Stimulated activated CD8-positive, alpha-beta memory T cell treated with anti-CD3 and anti-CD28 coated beads, Interleukin-15, amount 100 ng/mL, for 24 hours (primary cell): Measurements from ENCODE around the gene TCF25.
"Not testable (repeated sequence)": the region's sequence is repeated elsewhere in the genome, so short reads cannot be mapped to it uniquely, and the experiment has no call there.

Experiments used
- DNase-seq: peaks from one replicate; pipeline ENCODE4 v3.0.0-alpha.2; 2020; ENCODE audit warnings: low read depth

TCF25 gene, protein sequence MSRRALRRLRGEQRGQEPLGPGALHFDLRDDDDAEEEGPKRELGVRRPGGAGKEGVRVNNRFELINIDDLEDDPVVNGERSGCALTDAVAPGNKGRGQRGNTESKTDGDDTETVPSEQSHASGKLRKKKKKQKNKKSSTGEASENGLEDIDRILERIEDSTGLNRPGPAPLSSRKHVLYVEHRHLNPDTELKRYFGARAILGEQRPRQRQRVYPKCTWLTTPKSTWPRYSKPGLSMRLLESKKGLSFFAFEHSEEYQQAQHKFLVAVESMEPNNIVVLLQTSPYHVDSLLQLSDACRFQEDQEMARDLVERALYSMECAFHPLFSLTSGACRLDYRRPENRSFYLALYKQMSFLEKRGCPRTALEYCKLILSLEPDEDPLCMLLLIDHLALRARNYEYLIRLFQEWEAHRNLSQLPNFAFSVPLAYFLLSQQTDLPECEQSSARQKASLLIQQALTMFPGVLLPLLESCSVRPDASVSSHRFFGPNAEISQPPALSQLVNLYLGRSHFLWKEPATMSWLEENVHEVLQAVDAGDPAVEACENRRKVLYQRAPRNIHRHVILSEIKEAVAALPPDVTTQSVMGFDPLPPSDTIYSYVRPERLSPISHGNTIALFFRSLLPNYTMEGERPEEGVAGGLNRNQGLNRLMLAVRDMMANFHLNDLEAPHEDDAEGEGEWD

DNA sequence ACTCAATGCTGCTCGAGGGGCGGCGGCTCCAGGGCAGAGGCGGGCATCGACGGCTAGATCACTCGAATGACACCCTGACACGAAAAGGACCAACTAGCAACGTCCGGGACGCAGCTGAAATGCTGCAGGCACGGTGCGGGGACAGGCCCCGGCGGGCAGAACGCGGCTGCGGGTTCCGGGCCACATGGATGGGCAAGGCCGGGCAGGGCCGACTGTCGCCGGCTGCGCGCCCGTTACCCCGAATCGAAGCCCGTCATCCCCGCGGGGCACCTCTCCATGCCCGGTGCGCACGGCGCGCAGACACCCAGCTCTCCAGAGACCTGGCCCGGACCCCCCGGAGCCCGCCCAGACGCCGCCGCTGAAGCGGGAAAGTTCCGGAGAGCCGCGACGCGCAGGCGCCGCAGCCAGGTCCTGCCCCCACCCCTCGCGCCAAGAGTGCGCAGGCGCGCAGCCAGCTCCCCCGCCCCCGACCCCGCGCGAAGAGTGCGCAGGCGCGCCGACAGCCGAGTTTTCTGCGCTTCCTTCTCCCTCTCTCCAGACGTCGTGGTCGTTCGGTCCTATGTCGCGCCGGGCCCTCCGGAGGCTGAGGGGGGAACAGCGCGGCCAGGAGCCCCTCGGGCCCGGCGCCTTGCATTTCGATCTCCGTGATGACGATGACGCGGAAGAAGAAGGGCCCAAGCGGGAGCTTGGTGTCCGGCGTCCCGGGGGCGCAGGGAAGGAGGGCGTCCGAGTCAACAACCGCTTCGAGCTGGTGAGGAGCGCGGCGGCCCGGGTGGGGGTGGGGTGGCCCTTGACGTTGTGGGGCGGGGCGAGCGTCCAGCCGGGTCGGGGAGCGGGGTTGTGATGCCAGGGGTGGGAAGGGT, at the start of gene TCF25:
TCF25 (plus strand) TSS at position 484 of the 863 bp plus-strand sequence; CDS start at position 560, 76 bp downstream.
- peak; percentile 81 for DNase-seq

DNA sequence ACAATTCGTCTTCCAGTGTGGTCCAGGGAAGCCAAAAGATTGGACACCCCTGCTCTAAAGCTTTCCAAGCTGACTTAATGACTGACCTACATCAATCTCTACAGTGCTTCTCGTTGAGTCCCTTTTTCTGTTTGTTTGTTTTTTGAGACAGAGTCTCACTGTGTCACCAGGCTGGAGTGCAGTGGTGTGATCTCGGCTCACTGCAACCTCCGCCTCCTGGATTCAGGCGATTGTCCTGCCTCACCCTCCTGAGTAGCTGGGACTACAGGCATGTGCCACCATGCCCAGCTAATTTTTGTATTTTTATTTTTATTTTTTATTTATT, 49.6 kb upstream of the TCF25 start:
- not testable (repeated sequence) for DNase-seq

DNA sequence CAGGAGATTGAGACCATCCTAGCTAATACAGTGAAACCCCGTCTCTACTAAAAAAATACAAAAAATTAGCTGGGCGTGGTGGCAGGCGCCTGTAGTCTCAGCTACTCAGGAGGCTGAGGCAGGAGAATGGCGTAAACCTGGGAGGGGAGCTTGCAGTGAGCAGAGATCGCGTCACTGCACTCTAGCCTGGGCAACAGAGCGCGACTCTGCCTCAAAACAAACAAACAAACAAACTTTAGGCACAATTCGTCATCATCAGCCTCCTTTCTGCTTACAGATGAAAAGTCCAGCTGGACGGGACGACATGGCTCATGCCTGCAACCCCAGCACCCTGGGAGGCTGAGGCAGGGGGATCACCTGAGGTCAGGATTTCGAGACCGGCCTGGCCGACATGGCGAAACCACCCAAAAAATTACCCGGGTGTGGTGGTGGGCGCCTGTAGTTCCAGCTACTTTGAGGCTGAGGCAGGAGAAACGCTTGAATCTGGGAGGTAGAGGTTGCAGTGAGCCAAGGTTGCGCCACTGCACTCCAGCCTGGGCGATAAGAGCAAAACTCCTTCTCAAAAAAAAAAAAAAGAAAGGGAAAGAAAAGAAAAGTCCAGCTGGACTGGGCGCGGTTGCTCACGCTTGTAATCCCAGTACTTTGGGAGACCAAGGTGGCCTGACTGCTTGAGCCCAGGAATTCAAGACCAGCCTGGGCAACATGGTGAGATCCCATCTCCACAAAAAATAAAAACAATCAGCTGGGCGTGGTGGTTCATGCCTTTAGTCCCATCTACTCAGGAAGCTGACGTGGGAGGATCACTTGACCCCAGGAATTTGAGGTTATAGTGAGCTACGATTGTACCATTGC, 46.6 kb upstream of the TCF25 start:
- no peak for DNase-seq

DNA sequence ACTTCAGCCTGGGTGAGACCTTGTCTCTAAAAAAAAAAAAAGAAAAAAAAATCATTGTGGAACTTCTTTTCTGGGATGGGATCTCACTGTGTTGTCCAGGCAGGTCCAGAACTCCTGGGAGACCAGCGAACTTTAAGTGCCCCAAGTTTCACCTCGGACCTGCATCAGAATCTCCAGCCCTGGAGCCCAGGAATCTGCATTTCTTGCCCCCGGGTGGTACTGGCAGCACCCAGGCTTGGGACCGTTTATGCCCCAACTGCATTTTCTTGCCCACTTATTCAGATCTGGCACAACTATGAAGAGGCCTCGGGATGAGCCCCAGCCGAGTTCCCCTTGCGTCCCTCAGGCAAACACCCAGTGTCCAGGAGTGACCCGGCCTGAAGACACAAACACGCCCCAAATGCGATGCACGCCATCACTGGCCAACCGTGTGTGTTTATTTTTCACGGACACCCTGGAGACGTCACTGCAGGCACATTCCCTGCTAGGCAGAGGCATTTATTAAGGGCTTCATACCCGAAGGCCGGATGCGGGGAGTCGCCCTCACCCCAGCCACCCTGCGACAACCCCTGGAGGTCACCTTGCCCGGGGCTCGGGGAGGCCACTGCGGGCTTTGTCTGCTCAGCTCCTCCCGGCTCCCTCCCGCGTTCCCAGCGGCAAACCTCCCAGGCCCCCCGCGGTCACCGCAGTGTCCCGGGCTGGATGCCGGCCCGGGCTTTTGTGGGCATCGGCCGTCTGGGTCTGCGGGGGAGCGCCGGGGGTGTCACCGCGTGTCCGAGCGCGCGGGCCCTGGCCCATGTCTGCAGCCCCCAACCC, 45.8 kb upstream of the TCF25 start:
- DNase-seq = no peak

DNA sequence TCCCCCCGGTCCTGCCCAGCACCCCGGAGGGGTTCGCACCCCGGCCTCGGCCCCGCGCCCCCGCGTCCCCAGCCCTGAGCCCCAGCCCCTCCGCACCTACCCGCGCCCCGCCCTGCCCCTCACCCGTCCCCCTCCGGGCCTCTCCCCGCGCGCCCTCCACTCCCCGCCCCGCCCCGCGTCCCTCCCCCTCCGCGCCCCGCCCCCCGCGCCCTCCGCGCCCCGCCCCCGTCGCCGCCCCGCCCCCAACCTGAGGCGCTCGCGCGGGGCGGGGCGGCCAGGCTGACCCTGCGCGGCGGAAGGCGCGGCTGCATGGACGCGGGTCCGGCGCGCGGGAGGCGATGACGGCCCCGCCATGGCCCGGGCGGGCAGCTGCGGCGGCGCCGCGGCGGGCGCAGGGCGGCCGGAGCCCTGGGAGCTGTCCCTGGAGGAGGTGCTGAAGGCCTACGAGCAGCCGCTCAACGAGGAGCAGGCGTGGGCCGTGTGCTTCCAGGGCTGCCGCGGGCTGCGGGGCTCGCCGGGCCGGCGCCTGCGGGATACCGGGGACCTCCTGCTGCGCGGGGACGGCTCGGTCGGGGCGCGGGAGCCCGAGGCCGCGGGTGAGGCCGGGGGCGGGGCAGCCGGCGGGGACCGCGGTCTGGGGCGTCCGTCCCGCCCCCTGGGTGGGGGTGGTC, 45.1 kb upstream of the TCF25 start, which contains the start of gene SPIRE2:
SPIRE2 (plus strand) TSS at position 277 of the 671 bp plus-strand sequence; CDS start at position 353, 76 bp downstream.
- peak; percentile 38 for DNase-seq

DNA sequence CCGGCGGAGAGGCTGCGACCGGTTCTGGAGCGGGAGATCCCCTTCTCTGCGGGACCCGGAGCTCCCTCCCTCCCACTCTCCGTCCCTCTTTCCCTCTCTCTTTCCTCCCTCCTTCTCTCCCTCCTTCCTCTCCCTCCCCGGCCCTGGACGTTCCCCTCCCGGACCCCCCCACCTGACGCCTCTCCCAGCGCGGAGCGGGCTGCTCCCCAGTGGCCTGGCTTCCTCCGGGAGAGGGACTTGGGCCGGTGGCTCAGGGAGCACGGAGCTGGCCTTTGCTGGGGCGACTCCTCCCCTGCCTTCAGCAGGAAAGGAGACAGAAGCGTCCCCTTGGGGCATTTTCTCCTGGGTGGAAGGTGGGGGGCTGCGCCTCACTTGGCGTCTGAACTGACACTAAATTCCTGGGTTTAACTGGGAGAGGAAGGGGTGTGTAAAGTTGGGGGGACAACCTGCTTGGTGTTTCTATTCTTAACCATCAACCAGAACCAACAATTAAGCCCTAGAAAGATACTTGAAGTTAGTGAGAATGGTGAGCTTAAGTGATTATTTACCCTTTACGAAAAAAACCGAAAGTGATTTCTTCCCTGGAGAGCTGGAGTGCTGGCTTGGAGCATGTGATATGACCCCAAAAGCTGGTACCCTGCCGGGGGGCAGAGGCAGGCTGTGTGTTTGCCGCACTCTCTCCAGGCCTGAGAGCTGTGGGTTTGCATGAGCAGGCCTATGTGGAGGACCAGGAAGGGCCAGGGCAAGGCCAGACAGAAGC, 44.3 kb upstream of the TCF25 start:
- DNase-seq = no peak

DNA sequence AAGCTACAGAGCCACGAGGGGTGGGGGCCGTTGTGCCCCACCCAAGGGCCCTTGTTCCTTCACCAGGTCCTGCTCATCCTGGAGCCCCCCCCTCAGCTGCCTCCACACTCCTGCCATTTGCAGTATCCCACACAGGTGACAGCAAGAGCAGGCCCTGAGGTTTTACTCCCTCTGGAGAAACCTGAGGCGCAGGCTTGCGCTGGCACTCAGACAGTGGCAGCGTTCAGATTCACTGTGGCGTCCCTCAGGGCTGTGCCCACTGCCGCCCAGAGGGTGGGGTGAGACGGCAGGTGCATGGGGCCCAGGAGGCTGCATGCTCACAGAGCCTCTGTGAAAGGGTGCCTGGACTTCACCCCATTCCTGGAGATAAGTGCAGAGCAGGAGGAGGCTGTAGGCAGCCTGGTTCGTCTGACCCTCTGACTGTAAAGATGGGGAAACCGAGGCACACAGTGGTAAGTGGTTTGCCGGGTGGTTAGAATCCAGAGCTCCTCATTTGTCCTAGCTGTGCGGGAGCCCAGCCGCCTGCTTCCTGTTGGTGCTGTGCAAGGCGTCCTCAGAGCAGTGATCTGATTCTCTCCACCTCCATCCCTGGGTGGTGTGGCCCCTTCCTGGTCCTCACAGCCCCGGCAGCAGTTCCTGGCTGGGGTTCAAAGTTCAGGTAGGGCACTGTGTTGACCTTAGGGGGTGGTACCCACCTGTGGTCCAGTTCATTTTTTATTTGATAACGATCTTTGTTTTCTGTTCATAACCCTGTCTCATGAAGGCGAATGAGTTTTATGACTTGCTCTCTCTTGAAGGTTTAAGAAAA, 43.6 kb upstream of the TCF25 start:
- DNase-seq = no peak

DNA sequence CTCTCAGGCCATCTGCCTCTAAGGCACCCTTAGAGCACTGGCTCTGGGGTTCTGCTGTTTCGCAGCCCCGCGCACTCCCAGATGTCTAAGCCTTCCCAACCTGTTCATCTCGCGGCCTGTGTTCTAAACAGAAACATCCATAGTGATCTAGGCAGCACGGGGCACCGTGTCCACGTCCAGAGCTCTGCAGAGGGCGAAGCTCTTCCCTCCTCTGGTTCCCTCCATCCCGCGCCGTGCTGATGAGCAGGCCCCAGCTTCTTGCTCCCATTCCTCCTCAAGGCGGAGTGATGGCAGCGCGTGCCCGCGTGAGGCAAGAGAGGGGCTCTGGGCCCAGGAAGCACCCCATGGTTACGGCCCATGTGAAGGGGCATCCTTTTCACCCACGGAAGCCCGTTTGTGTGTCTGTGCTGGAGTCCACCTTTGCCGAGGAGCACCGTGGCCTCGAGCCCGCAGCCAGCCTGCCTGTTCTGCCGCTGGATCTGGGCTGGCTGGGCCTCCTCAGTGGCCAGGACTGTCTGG, 41.5 kb upstream of the TCF25 start:
- no peak for DNase-seq

DNA sequence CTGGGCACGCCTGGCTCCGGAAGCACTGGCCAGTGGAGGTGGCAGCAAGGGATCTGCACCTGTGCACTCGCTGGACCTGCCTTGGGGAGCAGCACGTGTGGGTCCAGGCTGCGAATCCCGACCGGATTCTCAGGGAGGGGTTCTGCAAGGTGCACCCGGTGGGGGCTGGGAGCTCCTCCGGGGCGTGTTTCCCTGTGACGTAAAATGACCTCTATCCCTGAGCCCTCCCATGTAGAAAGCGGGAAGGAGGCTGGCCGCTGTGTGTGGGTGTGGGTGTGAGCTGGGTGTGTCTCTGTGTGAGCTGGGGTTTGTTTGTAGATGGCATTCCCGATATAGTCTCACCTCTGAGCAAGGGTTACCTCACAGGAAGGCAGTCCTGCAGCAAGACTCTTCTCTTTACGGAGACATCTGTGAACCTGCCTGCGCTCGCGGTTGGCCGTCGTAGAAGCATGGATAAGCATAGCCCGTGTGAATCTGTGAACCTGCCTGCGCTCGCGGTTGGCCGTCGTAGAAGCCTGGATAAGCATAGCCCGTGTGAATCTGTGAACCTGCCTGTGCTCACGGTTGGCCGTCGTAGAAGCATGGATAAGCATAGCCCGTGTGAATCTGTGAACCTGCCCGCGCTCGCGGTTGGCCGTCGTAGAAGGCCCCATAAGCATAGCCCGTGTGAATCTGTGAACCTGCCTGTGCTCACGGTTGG, 39.6 kb upstream of the TCF25 start:
- DNase-seq = not testable (repeated sequence)

DNA sequence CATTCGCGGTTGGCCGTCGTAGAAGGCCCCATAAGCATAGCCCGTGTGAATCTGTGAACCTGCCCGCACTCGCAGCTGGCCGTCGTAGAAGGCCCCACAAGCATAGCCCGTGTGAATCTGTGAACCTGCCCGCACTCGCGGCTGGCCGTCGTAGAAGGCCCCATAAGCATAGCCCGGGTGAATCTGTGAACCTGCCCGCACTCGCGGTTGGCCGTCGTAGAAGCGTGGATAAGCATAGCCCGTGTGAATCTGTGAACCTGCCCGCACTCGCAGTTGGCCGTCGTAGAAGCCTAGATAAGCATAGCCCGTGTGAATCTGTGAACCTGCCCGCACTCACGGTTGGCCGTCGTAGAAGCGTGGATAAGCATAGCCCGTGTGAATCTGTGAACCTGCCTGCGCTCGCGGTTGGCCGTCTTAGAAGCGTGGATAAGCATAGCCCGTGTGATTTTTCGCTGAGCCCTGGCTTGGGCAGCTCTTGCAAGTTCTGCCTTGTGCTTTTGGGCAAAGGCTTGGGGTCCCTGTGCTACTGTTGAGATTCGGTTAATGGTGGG, 38.5 kb upstream of the TCF25 start:
- DNase-seq = not testable (repeated sequence)

DNA sequence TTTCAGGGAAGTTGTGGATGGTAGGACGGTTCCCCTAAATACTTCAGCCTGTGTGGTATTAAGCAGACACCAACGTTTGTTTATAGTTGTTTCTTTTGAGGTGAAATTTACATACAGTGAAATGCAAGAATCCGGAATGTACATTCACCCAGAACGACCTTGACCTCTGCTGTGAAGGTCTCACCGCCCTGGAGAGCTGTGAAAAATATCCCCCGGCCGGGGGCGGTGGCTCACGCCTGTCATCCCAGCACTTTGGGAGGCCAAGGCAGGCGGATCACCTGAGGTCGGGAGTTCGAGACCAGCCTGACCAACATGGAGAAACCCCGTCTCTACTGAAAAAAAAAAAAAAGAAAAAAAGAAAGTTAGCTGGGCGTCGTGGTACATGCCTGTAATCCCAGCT, 36.9 kb upstream of the TCF25 start:
- not testable (repeated sequence) for DNase-seq

DNA sequence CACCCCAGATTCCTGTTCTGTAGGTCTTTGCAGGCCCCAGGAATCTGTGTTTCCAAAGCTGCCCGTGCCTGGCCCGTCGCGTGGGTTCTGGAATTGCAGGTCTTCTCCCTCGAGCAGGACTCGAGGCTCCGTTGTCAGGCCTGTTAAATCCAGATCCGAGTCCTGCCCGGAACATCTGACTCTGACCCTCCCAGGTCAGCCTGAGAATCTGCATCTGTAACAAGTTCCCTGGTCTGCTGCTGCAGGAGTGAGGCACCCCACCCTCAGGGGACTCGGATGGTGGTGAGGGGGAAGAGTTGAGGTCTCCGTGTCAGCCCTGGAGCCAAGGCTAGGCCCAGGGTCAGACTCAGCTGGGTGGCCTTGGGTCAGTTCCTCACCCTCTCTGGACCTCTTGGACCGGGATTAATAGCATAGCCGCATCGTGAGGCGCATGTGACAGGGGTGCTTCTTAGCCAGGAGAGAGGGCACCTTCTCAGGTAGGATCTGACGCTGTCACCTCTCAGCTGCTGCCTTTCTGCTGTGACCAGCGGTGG, 36.3 kb upstream of the TCF25 start:
- no peak for DNase-seq

DNA sequence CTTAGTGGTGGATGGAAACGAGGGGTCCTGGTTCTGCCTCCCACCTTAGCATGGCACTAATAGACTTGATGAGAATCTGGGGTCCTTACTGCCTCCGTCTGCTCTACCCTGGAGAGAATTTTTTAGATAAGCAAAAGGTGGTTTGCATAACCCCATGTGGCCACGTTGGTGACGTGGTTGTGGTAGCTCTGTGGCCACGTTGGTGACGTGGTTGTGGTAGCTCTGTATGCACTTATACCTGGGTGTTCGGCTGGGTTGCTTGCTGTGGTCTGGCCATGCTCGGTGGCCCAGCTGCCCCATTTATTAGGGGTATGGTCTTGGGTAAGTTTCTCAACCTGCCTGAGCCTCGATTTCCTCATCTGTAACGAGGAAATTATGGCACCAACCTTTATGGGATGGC, 32.1 kb upstream of the TCF25 start:
- DNase-seq = no peak

DNA sequence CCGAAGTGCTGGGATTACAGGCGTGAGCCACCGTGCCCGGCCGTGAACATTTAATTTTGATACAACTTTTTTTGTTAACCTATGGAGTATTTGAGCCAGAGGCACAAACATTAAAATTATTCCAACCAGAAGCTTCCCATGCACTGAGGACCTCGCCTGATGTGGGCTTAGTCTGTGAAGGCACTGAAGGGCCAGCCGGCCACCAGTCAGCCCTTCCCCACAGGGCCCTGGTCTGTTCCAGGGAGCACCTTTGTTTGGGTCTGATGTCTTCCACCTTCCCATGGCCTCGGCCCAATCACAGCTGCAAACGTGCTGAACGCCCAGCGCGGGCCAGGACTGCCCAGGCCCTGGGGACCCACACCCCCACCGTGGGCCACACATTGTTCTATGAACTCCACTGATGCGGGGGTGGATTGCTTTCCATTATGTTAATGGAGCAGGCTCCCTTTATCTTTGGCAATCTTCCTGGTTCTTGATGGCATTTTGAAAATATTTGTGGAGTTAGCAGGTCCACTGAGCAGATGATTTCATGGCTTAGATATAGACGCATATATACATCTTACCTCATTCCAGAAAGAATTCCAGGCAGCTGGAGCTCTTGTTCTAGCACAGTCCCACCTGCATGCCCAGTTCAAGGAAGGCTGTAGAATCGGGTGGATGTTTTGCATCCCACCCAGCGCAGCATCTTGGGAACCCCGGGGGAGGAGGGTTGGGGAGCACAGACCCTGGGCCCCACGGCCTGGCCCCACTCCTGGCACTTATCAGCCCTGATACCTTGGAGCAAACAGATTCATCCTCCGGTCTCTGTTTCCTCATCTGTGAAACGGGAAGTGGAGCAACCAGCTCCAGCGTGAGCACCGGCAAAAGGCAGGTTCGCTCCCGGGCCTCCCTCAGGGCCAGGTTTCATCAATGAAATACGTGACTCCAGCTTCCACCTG, 30.7 kb upstream of the TCF25 start:
- DNase-seq = no peak

DNA sequence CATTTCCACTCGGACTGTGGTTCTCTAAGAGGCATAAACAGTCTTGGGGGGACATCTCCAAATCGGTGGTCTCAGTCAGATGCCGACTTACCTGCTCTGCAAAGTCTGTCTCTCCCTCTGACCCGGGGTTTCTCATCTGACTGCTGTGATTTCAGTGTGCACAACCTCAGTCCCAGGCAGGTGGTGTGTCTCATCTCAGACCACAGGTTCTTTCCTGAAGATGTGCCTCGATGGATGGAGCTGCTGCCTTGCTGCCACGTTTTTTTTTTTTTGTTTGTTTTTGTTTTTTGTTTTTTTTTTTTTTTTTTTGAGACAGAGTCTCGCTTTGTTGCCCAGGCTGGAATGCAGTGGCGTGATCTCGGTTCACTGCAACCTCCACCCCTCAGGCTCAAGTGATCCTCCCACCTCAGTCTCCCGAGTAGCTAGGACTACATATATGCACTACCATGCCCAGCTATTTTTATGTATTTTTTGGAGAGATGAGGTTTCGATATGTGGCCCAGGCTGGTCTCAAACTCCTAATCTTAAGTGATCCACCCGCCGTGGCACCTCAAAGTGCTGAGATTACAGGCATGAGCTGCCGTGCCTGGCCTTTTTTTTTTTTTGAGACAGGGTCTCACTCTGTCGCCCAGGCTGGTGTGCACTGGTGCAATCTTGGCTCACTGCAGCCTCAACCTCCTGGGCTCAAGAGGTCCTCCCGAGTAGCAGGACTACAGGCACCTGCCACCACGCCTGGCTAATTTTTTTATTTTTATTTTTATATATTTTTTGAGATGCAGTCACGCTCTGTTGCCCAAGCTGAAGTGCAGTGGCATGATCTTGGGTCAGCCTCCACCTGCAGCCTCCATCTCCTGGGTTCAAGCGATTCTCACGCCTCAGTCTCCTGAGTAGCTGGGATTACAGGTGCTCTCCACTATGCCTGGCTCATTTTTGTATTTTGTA, 29.7 kb upstream of the TCF25 start:
- DNase-seq = no peak
